Testis (tissue), 3 donors: Measurements from ENCODE around the gene SLC22A9. TPM values are rescaled to one million over a fixed set of nuclear protein-coding genes. Genes with fewer than 3 reads are reported as not detected.

ENCODE experiments used
- DNase-seq: peaks from one replicate; pipeline ENCODE4 v3.0.0-alpha.2; 2019
- H3K27ac ChIP-seq, 2 donors: fragments of 200-600 bp; sonication (generic); one replicate each; pipeline ENCODE4 v1.5.1; 2019
- H3K27me3 ChIP-seq: fragments of 200-600 bp; sonication (generic); one replicate; pipeline ENCODE4 v1.5.1; 2019
- H3K36me3 ChIP-seq: fragments of 200-600 bp; sonication (generic); one replicate; pipeline ENCODE4 v1.5.1; 2017; ENCODE audit warnings: low read depth; ENCODE audit errors: missing control alignments
- H3K4me1 ChIP-seq: fragments of 200-600 bp; sonication (generic); one replicate; pipeline ENCODE4 v1.5.1; 2019
- H3K4me3 ChIP-seq, 2 donors: fragments of 200-600 bp; sonication (generic); one replicate each; pipeline ENCODE4 v1.5.1; 2017 to 2019
- H3K9me3 ChIP-seq: fragments of 200-600 bp; sonication (generic); one replicate; pipeline ENCODE4 v1.5.1; 2017
- CTCF ChIP-seq, 3 experiments: fragments of 450-650 bp in 2 of 3; fragments of 200-600 bp in 1 of 3; sonication (generic) in 1 of 3; IDR thresholded peaks; one replicate each; pipeline ENCODE4 v1.5.1; 2016 to 2019; ENCODE audit warnings: antibody characterized with exemption in 3 of 3, mild to moderate bottlenecking in 2 of 3, moderate library complexity in 1 of 3
- POLR2A ChIP-seq: fragments of 450-650 bp; IDR thresholded peaks from one replicate; pipeline ENCODE4 v1.6.1; 2017; ENCODE audit warnings: antibody characterized with exemption, mild to moderate bottlenecking, moderate library complexity
- WGBS, 2 donors: methylation state at CpG; one replicate each; pipeline ENCODE4 v1.1.5; 2018; 5-methylcytosine and 5-hydroxymethylcytosine counted together
- intact Hi-C: fragments of 100-400 bp; cut with DNase I; formaldehyde crosslinking; loops from one replicate; pipeline ENCODE4 v1.15.1; 2023; ENCODE audit warnings: low total_unique reads
- polyA plus RNA-seq: library from polyadenylated mRNA; stranded (reverse); fragments of 350-450 nt; fragmentation: Illumina TruSeq; extraction: RNeasy Lipid Tissue Mini Kit (QIAGEN cat#74804); gene quantifications from one replicate; pipeline ENCODE4 v1.2.3, GENCODE V29; 2014; ENCODE audit warnings: low read depth, low replicate concordance; ENCODE audit not compliant: insufficient read depth
- total RNA-seq, 2 donors: library from RNA; depleted of rRNA; stranded (reverse); fragments of >200 nt; gene quantifications; one replicate each; pipeline ENCODE4 v1.2.3, GENCODE V29; 2016

SLC22A9 gene
- total and polyA plus RNA-seq, 3 donors from 2014 or later = not detected

GRCh38 chr11:63444160-63444559 is 74.6 kb downstream of the SLC22A9 start:
- TF ChIP-seq CTCF (IDR thresholded peaks at IDR 0.05) = no peak
- TF ChIP-seq POLR2A = no peak
- no peak overlapping the region for H3K4me3 ChIP-seq
- H3K27ac ChIP-seq = no peak overlapping the region
- no peak for DNase-seq
- WGBS, 2 donors = 53 to 56% methylated on average over 2 of the region's 2 CpGs
- no peaks in the 10 kb centered on the region for H3K4me1 ChIP-seq
- H3K27me3 ChIP-seq = no peaks in the 10 kb centered on the region
- H3K9me3 ChIP-seq = no peaks in the 10 kb centered on the region
- no peaks in the 10 kb centered on the region for H3K36me3 ChIP-seq
- intact Hi-C loops = no loop called here

- no peak overlapping the region for H3K27ac ChIP-seq
- H3K27me3 ChIP-seq = no peaks in the 10 kb centered on the region
- no peak overlapping the region for H3K4me3 ChIP-seq
- 61 to 62% methylated on average over 2 of the region's 2 CpGs for whole genome bisulfite sequencing, 2 donors
- TF ChIP-seq CTCF (IDR thresholded peaks at IDR 0.05) (no peak), POLR2A (no peak)
- H3K36me3 ChIP-seq = no peaks in the 10 kb centered on the region
- no peaks in the 10 kb centered on the region for H3K9me3 ChIP-seq
- intact Hi-C loops = no loop called here
- H3K4me1 ChIP-seq = no peaks in the 10 kb centered on the region
- no peak for DNase-seq
Measured at GRCh38 chr11:63445118-63445517, 75.5 kb downstream of the SLC22A9 start.

- H3K9me3 ChIP-seq = no peaks in the 10 kb centered on the region
- intact Hi-C loops = no loop called here
- DNase-seq = no peak
Measured at GRCh38 chr11:63445720-63446119, 76.1 kb downstream of the SLC22A9 start.

GRCh38 chr11:63448646-63449045 is 79.1 kb downstream of the SLC22A9 start:
- no peaks in the 10 kb centered on the region for H3K27me3 ChIP-seq
- H3K4me3 ChIP-seq = no peak overlapping the region
- WGBS, 2 donors = 42 to 50% methylated on average over 1 of the region's 1 CpG
- DNase-seq = no peak
- no peaks in the 10 kb centered on the region for H3K9me3 ChIP-seq
- no peak overlapping the region for H3K27ac ChIP-seq
- TF ChIP-seq CTCF (IDR thresholded peaks at IDR 0.05) (no peak), POLR2A (no peak)
- no peaks in the 10 kb centered on the region for H3K36me3 ChIP-seq
- H3K4me1 ChIP-seq = no peaks in the 10 kb centered on the region
- intact Hi-C loops = no loop called here

More at GRCh38 chr11:63445720-63446119, 76.1 kb downstream of the SLC22A9 start:
- TF ChIP-seq POLR2A (no peak), CTCF (IDR thresholded peaks at IDR 0.05) (no peak)
- Histone ChIP-seq H3K36me3 (no peaks in the 10 kb centered on the region), H3K27ac (no peak overlapping the region), H3K4me3 (no peak overlapping the region), H3K27me3 (no peaks in the 10 kb centered on the region), H3K4me1 (no peaks in the 10 kb centered on the region)

DNA sequence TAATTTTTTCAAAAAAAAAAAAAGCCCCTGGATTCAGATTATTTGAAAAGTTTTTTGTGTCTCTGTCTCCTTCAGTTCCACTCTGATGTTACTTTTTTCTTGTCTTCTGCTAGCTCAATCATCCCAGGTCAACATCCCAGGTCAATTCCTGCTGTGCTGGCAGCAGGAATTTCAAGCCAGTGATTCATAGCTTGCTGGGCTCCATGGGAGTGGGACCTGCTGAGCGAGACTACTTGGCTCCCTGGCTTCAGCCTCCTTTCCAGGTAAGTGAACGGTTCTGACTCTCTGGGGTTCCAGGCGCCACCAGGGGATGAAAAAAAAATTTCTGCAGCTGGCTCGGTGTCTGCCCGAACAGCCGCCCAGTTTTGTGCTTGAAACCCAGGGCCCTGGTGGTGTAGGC is 90.0 kb downstream of the SLC22A9 start:
- Histone ChIP-seq H3K27me3 (no peaks in the 10 kb centered on the region), H3K36me3 (no peaks in the 10 kb centered on the region), H3K4me1 (no peaks in the 10 kb centered on the region), H3K9me3 (no peaks in the 10 kb centered on the region), H3K4me3 (no peak overlapping the region), H3K27ac (no peak overlapping the region)
- TF ChIP-seq CTCF (IDR thresholded peaks at IDR 0.05) (no peak), POLR2A (no peak)
- intact Hi-C loops = no loop called here
- WGBS, 2 donors = 64 to 75% methylated on average over 6 of the region's 6 CpGs
- no peak for DNase-seq
